Astrocyte of the cerebellum (primary cell): ENCODE data around the gene ACR.

ENCODE experiments used
- DNase-seq: peaks from one replicate; pipeline ENCODE4 v3.0.0-alpha.2; 2011; ENCODE audit warnings: low read depth
- H3K4me3 ChIP-seq: 2 replicates; pipeline ENCODE4 v1.5.1; 2011; ENCODE audit warnings: mild to moderate bottlenecking, low read depth, low read length, moderate library complexity
- CTCF ChIP-seq: IDR thresholded peaks from 2 replicates; pipeline ENCODE4 v1.5.1; 2012; ENCODE audit warnings: low read length, low read depth, moderate library complexity, mild to moderate bottlenecking; ENCODE audit errors: missing control alignments
- in situ Hi-C: cut with HindIII; loops from 2 replicates; pipeline ENCODE4 v1.10.0; 2017; ENCODE audit warnings: low sequenced_read_pairs

The ACR gene

GRCh38 chr22:50706481-50707125 is 31.4 kb upstream of the ACR start:
- in situ Hi-C loops, result no loop called here
- no peak for TF ChIP-seq CTCF

GRCh38 chr22:50708474-50708873 is 29.5 kb upstream of the ACR start:
- TF ChIP-seq CTCF, result no peak
- in situ Hi-C loops, result no loop called here
- H3K4me3 ChIP-seq, result no peak overlapping the region
- no peak for DNase-seq

More at GRCh38 chr22:50706481-50707125, 31.4 kb upstream of the ACR start:
- no peak for DNase-seq
- H3K4me3 ChIP-seq, result no peak overlapping the region

- no peak for TF ChIP-seq CTCF
- in situ Hi-C loops, result no loop called here
- DNase-seq, result no peak
- H3K4me3 ChIP-seq, result no peak overlapping the region
These were observed 29.0 kb upstream of the ACR start for GRCh38 chr22:50708996-50709395.

GRCh38 chr22:50710221-50710620 is 27.8 kb upstream of the ACR start:
- no peak for DNase-seq
- no peak for TF ChIP-seq CTCF
- in situ Hi-C loops, result no loop called here
- no peak overlapping the region for H3K4me3 ChIP-seq

GRCh38 chr22:50710886-50711285 is 27.1 kb upstream of the ACR start:
- TF ChIP-seq CTCF, result no peak
- in situ Hi-C loops, result no loop called here
- H3K4me3 ChIP-seq, result no peak overlapping the region
- DNase-seq, result no peak

GRCh38 chr22:50711446-50712340 is 26.3 kb upstream of the ACR start:
- no peak for TF ChIP-seq CTCF
- no peak overlapping the region for H3K4me3 ChIP-seq
- in situ Hi-C loops, result no loop called here
- DNase-seq, result no peak
